ENCODE results near the gene PPP1R7. TPM values are rescaled to one million over a fixed set of nuclear protein-coding genes. Genes with fewer than 3 reads are reported as not detected.

PPP1R7 gene
- total RNA-seq, 6 donors from 2014 or later = 38.8 to 76.1 (median 57.7) TPM

DNA sequence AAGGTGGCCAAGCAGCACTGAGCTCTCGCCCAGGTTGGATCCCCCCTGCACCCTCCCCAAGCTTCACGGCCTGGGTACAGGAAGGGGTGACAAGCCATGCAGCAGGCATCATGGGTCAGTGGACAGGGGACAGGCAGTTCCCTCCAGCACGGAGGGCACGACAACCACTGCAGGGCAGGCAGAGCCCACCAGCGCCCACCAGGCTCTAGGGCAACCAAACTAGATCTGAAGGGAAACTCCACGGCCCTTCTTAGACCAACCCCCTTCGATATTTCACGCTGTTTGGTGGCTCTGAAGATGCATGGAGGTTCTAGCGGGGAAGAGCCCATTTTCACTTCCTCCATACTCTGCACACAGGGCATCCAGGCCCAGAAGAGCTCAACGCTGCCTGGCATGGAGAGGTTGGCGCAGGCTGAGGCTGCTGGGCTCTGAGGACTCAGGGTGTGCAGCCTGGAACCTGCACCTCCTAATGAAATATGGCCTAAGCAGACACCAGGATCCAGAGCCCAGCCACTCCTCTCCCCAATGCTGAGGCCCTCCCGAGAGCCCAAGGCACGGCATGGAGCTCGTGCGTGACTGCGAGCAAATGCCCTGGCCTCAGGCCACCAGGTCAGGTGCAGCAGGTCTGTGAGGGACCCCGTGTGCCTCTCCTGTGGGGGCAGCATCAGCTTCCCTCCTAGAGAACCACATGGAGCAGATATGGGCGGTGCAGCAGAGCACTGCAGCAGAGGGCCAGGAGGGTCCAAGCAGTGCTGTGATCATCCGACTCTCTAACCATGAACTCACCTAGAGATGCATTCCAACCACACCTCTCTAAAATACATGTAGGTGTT is 39.4 kb upstream of the PPP1R7 start:
- DNase-seq (peak in 1 of 2 donors; percentile 51), ATAC-seq (ENCODE audit: low FRiP score in 2 of 2) (peak in 1 of 2 donors; percentile 31)
- Histone ChIP-seq H3K36me3 (peaks cover 0 to 4% (median 0%) of the 10 kb centered on the region in 4 donors), H3K4me3 (no peak overlapping the region), H3K9me3 (no peaks in the 10 kb centered on the region), H3K4me1 (peaks cover 0 to 11% (median 3%) of the 10 kb centered on the region in 4 donors), H3K27ac (no peak overlapping the region), H3K27me3 (no peaks in the 10 kb centered on the region)
- WGBS, 2 donors = 89 to 95% methylated on average over 6 to 19 of the region's 19 CpGs
- TF ChIP-seq, protein P1, sequence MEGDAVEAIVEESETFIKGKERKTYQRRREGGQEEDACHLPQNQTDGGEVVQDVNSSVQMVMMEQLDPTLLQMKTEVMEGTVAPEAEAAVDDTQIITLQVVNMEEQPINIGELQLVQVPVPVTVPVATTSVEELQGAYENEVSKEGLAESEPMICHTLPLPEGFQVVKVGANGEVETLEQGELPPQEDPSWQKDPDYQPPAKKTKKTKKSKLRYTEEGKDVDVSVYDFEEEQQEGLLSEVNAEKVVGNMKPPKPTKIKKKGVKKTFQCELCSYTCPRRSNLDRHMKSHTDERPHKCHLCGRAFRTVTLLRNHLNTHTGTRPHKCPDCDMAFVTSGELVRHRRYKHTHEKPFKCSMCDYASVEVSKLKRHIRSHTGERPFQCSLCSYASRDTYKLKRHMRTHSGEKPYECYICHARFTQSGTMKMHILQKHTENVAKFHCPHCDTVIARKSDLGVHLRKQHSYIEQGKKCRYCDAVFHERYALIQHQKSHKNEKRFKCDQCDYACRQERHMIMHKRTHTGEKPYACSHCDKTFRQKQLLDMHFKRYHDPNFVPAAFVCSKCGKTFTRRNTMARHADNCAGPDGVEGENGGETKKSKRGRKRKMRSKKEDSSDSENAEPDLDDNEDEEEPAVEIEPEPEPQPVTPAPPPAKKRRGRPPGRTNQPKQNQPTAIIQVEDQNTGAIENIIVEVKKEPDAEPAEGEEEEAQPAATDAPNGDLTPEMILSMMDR (IDR thresholded peaks at IDR 0.05) = no peak
- TF ChIP-seq EP300 (IDR thresholded peaks at IDR 0.05) (no peak), POLR2A (IDR thresholded peaks at IDR 0.05) (no peak), POLR2AphosphoS5 (IDR thresholded peaks at IDR 0.05) (no peak)

DNA sequence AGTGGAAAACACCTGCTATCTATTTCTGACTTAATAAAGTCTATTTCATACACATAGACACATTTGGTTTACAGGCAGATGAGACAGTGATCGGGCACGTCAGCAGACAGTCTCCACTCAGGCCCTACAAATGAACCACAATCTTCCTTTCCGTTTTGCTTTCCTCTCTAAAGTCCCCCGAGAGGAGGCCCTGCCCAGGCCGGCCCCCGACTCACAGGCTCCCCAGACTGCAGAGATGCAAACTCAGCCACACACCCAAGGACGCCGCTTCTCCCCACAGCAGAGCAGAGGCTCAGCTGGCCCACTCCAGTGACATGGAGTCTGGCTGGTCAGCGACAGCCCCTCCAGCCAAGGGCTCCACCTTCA is 38.8 kb upstream of the PPP1R7 start:
- TF ChIP-seq EP300 (IDR thresholded peaks at IDR 0.05) = no peak
- TF ChIP-seq POLR2A (IDR thresholded peaks at IDR 0.05) = no peak
- TF ChIP-seq, protein P1 (IDR thresholded peaks at IDR 0.05) = no peak
- ATAC-seq (ENCODE audit: low FRiP score in 2 of 2) (no peak), DNase-seq (peak in 1 of 2 donors; percentile 70)
- 84 to 92% methylated on average over 9 of the region's 9 CpGs for WGBS, 2 donors
- Histone ChIP-seq H3K27me3 (no peaks in the 10 kb centered on the region), H3K27ac (no peak overlapping the region), H3K4me1 (peaks cover 0 to 11% (median 3%) of the 10 kb centered on the region in 4 donors), H3K4me3 (no peak overlapping the region), H3K36me3 (peaks cover 0 to 4% (median 0%) of the 10 kb centered on the region in 4 donors), H3K9me3 (no peaks in the 10 kb centered on the region)

DNA sequence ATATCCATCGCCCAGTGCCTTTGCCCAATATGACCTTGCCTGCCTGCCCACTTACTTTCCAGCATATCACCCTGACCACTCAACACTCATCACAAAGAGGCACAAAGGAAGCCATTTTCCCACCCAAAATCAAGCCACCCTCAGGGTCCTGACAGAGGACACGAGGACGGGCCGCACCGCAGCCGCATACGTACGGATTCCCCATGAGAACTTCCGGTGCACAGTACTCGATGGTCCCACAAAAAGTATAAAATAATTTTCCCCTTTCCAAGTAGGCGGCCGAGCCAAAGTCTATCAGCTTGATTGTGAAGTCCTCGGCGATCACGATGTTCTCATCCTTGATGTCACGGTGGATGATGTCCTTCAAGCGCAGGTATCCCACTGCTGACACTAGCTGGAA is 38.2 kb upstream of the PPP1R7 start:
- H3K27me3 ChIP-seq = no peaks in the 10 kb centered on the region
- WGBS, 2 donors = 88 to 98% methylated on average over 17 of the region's 17 CpGs
- no peak overlapping the region for H3K4me3 ChIP-seq
- peaks cover 0 to 4% (median 2%) of the 10 kb centered on the region in 4 donors for H3K36me3 ChIP-seq
- ATAC-seq (ENCODE audit: low FRiP score in 2 of 2) (no peak), DNase-seq (peak in 1 of 2 donors; percentile 46)
- no peak overlapping the region for H3K27ac ChIP-seq
- H3K9me3 ChIP-seq = no peaks in the 10 kb centered on the region
- TF ChIP-seq, protein P1 (IDR thresholded peaks at IDR 0.05) = no peak
- TF ChIP-seq POLR2AphosphoS5 (IDR thresholded peaks at IDR 0.05) (no peak), POLR2A (IDR thresholded peaks at IDR 0.05) (no peak), EP300 (IDR thresholded peaks at IDR 0.05) (no peak)
- peaks cover 0 to 11% (median 3%) of the 10 kb centered on the region in 4 donors for H3K4me1 ChIP-seq

DNA sequence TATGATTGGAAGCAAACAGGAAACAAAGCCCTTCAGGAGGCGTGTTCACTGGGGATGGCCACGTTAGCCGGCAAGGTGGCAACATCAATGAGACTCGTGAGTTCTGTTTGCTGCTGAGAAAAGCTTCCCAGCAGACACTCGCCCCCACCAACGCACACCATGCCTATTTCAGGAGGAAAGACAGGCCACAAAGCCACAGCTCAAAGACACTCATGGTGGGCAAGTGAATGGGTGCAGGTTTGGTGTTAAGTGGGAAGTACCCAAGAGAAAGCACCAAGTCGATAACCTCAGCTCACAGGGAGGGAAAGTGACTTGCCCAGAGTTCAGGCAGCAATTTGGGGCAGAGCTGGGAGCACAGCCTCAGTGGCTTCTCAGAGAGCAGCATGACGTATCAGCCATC is 37.7 kb upstream of the PPP1R7 start:
- H3K4me3 ChIP-seq = no peak overlapping the region
- no peaks in the 10 kb centered on the region for H3K27me3 ChIP-seq
- 71 to 79% methylated on average over 7 to 8 of the region's 8 CpGs for WGBS, 2 donors
- peaks cover 0 to 7% (median 3%) of the 10 kb centered on the region in 4 donors for H3K4me1 ChIP-seq
- no peak for TF ChIP-seq EP300 (IDR thresholded peaks at IDR 0.05)
- no peak for TF ChIP-seq POLR2A (IDR thresholded peaks at IDR 0.05)
- H3K27ac ChIP-seq = no peak overlapping the region
- H3K36me3 ChIP-seq = peaks cover 0 to 5% (median 2%) of the 10 kb centered on the region in 4 donors
- DNase-seq (no peak), ATAC-seq (ENCODE audit: low FRiP score in 2 of 2) (no peak)
- H3K9me3 ChIP-seq = no peaks in the 10 kb centered on the region

DNA sequence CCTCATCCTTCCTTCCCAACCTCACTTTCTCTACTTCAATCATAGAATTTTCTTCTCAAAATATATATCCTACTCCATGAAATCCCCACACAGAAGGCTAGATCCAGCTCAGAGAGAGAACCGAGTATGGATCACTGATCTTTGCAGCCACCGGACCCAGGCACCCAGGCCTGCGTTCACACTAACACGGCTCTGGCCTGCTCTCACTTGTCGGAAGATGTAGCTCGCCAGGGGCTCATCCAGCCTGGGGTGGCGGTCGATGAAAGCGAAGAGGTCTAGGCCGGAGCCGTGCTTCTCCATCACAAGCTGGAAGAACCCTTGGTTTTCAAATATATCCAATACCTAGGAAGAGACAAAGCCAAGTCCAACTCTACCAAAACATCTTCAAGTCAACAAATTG is 35.4 kb upstream of the PPP1R7 start:
- no peaks in the 10 kb centered on the region for H3K27me3 ChIP-seq
- no peak for TF ChIP-seq POLR2AphosphoS5 (IDR thresholded peaks at IDR 0.05)
- TF ChIP-seq, protein P1 (IDR thresholded peaks at IDR 0.05) = no peak
- TF ChIP-seq POLR2A (IDR thresholded peaks at IDR 0.05) = no peak
- TF ChIP-seq EP300 (IDR thresholded peaks at IDR 0.05) = no peak
- ATAC-seq (ENCODE audit: low FRiP score in 2 of 2) (no peak), DNase-seq (peak in 1 of 2 donors; percentile 33)
- WGBS, 2 donors = 91 to 97% methylated on average over 11 of the region's 11 CpGs
- H3K36me3 ChIP-seq = peaks cover 0 to 5% (median 2%) of the 10 kb centered on the region in 4 donors
- no peak overlapping the region for H3K4me3 ChIP-seq
- no peaks in the 10 kb centered on the region for H3K4me1 ChIP-seq
- H3K9me3 ChIP-seq = no peaks in the 10 kb centered on the region
- H3K27ac ChIP-seq = no peak overlapping the region
